ENCODE measurements around the gene STK35.

STK35 gene

DNA sequence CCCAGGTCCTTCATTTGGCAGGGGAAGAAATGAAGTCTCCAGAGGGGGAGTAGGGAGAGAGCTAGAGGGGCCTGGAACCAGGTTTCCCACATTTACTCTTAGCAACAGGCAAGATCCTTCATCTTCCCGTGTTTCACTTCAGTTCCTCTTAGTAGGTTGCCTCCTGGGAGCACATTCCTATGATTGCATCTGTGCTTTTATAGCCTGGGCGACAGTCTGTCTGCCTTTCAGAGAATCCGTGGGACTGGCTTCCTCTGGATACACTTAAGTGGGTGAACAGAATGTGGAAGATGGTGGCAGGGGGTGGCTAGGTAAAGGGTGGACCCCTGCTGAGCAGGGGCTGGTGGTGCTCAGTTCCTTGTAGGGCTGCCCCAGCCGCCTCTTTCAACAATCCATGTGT lies 33.4 kb downstream of the STK35 start:
- H3K36me3 ChIP-seq: no peaks in the 10 kb centered on the region
- H3K27me3 ChIP-seq: no peaks in the 10 kb centered on the region
- no peak for TF ChIP-seq CTCF (IDR thresholded peaks at IDR 0.05; ENCODE audit: low read depth, low read length)
- DNase-seq: no peak
- H3K9me3 ChIP-seq: no peaks in the 10 kb centered on the region
- H3K4me1 ChIP-seq: no peaks in the 10 kb centered on the region
- H3K4me3 ChIP-seq (ENCODE audit: low read depth, low read length): no peak overlapping the region

GRCh38 chr20:2136275-2136674 lies 34.6 kb downstream of the STK35 start:
- Histone ChIP-seq H3K4me3 (ENCODE audit: low read depth, low read length) (no peak overlapping the region), H3K9me3 (no peaks in the 10 kb centered on the region), H3K4me1 (no peaks in the 10 kb centered on the region), H3K27me3 (no peaks in the 10 kb centered on the region), H3K36me3 (no peaks in the 10 kb centered on the region)
- no peak for DNase-seq
- TF ChIP-seq CTCF (IDR thresholded peaks at IDR 0.05; ENCODE audit: low read depth, low read length): no peak

- no peak for TF ChIP-seq CTCF (IDR thresholded peaks at IDR 0.05; ENCODE audit: low read depth, low read length)
- Histone ChIP-seq H3K27me3 (no peaks in the 10 kb centered on the region), H3K9me3 (no peaks in the 10 kb centered on the region), H3K36me3 (no peaks in the 10 kb centered on the region), H3K4me1 (no peaks in the 10 kb centered on the region), H3K4me3 (ENCODE audit: low read depth, low read length) (no peak overlapping the region)
- DNase-seq: no peak
Observed at GRCh38 chr20:2137552-2138201, 36.0 kb downstream of the STK35 start.

GRCh38 chr20:2138396-2138795 lies 36.8 kb downstream of the STK35 start:
- H3K9me3 ChIP-seq: no peaks in the 10 kb centered on the region
- H3K36me3 ChIP-seq: no peaks in the 10 kb centered on the region
- no peaks in the 10 kb centered on the region for H3K4me1 ChIP-seq
- TF ChIP-seq CTCF (IDR thresholded peaks at IDR 0.05; ENCODE audit: low read depth, low read length): no peak
- H3K4me3 ChIP-seq (ENCODE audit: low read depth, low read length): no peak overlapping the region
- no peaks in the 10 kb centered on the region for H3K27me3 ChIP-seq
- no peak for DNase-seq

DNA sequence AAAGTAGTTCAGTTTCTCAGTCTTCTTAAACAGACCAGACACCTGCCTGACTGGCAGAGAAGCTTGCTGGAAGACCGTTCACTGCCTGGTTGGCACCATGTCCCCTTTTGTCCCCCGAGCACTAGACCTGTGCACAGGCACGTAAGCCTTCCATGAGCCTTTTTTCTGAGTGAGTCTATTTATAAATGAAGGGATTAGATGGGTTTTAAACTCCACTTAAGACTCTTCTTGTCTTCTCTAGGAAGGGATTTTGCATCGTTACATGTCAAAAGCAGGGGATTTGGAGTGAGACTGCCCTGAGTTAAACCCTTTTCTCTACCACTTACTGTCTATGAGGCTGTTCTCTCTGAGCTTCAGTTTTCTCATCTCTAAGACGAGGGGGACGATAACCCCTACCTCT lies 37.6 kb downstream of the STK35 start:
- no peaks in the 10 kb centered on the region for H3K9me3 ChIP-seq
- TF ChIP-seq CTCF (IDR thresholded peaks at IDR 0.05; ENCODE audit: low read depth, low read length): no peak
- DNase-seq: no peak
- no peaks in the 10 kb centered on the region for H3K36me3 ChIP-seq
- no peak overlapping the region for H3K4me3 ChIP-seq (ENCODE audit: low read depth, low read length)
- no peaks in the 10 kb centered on the region for H3K4me1 ChIP-seq
- H3K27me3 ChIP-seq: no peaks in the 10 kb centered on the region

GRCh38 chr20:2139736-2140135 lies 38.1 kb downstream of the STK35 start:
- no peaks in the 10 kb centered on the region for H3K9me3 ChIP-seq
- H3K27me3 ChIP-seq: no peaks in the 10 kb centered on the region
- no peak overlapping the region for H3K4me3 ChIP-seq (ENCODE audit: low read depth, low read length)
- H3K36me3 ChIP-seq: no peaks in the 10 kb centered on the region
- TF ChIP-seq CTCF (IDR thresholded peaks at IDR 0.05; ENCODE audit: low read depth, low read length): no peak
- no peak for DNase-seq
- H3K4me1 ChIP-seq: no peaks in the 10 kb centered on the region
